Measurements from ENCODE around the gene PRKACB.

PRKACB gene

DNA sequence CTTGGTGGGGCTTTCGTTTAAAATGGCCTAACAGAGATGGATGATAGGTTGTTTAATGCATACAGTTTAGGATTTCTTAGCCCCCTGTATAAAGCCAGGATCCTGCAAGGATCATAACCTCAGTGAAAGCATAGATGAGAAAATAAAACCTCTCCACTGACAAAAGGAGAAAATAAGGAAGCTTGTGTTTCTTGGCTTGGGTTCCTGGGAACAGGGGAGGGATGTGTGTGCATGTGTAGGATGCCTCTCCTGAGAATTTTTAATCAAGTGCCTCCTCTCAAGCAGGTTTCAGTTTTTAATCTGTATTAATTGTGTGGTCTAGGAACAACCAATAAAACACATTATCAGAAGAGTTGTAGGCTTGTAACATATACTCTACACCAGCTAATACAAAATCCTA lies 26.1 kb downstream of the PRKACB start:
- Histone ChIP-seq H3K4me1 (peaks cover 7% of the 10 kb centered on the region; the same call in 1 of the 2 replicates), H3K4me2 (no peak overlapping the region), H3K9ac (no peak overlapping the region), H3K4me3 (no peak overlapping the region), H4K20me1 (no peaks in the 10 kb centered on the region), H3K27ac (no peak overlapping the region), H3K36me3 (no peaks in the 10 kb centered on the region), H3K9me3 (no peaks in the 10 kb centered on the region), H3K27me3 (no peaks in the 10 kb centered on the region)
- TF ChIP-seq Cebpa-rat (IDR thresholded peaks at IDR 0.05): no peak

DNA sequence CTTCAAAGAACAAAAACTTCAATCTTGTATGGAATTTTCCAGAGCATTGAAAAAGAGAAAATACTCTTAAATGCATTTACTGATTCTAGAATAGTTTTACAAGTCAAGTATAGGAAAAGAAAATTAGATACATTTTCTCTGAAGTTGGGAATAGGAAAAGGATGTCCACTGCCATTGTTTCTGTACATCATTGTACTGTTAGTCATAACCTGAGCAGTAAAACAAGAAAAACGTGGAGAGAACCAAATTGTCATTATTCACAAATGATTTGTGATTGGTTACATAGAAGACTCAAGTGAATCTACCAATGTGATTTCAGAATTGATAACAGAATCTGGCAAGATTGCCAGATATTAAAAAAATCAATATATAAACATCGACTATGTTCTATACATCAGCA lies 27.4 kb downstream of the PRKACB start:
- no peak overlapping the region for H3K9ac ChIP-seq
- no peak overlapping the region for H3K4me3 ChIP-seq
- H3K9me3 ChIP-seq: no peaks in the 10 kb centered on the region
- no peaks in the 10 kb centered on the region for H4K20me1 ChIP-seq
- H3K4me1 ChIP-seq: no peaks in the 10 kb centered on the region
- no peaks in the 10 kb centered on the region for H3K27me3 ChIP-seq
- no peaks in the 10 kb centered on the region for H3K36me3 ChIP-seq
- TF ChIP-seq Cebpa-rat (IDR thresholded peaks at IDR 0.05): no peak
- no peak overlapping the region for H3K27ac ChIP-seq
- no peak overlapping the region for H3K4me2 ChIP-seq

DNA sequence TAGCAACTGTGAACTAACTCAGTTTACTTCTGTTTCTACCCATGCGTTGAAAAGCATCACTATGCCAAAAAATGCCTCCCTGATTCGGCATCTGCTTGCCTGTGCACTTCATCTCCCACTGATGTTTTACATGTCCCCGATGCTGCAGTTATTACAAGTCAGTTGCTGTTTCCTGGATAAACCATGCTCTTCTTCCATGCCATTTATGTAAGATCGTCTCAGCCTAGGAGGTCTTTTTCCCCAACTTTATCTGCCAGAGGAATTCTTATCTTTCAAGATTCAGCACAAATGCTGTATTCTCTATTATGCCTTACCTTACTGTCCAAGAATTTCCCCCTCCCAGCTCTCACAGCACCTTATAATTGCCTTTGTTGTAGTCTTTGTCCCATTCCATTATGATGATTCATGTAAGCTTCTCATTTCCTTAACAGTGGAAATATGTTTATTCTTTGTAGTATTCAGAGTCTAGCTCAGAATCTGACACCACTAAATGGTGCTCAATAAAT lies 30.0 kb downstream of the PRKACB start:
- H3K9ac ChIP-seq: no peak overlapping the region
- H3K4me2 ChIP-seq: no peak overlapping the region
- TF ChIP-seq Cebpa-rat (IDR thresholded peaks at IDR 0.05): no peak
- no peaks in the 10 kb centered on the region for H3K9me3 ChIP-seq
- H3K4me1 ChIP-seq: no peaks in the 10 kb centered on the region
- no peaks in the 10 kb centered on the region for H4K20me1 ChIP-seq
- H3K27ac ChIP-seq: no peak overlapping the region
- H3K36me3 ChIP-seq: no peaks in the 10 kb centered on the region
- no peak overlapping the region for H3K4me3 ChIP-seq
- H3K27me3 ChIP-seq: no peaks in the 10 kb centered on the region

DNA sequence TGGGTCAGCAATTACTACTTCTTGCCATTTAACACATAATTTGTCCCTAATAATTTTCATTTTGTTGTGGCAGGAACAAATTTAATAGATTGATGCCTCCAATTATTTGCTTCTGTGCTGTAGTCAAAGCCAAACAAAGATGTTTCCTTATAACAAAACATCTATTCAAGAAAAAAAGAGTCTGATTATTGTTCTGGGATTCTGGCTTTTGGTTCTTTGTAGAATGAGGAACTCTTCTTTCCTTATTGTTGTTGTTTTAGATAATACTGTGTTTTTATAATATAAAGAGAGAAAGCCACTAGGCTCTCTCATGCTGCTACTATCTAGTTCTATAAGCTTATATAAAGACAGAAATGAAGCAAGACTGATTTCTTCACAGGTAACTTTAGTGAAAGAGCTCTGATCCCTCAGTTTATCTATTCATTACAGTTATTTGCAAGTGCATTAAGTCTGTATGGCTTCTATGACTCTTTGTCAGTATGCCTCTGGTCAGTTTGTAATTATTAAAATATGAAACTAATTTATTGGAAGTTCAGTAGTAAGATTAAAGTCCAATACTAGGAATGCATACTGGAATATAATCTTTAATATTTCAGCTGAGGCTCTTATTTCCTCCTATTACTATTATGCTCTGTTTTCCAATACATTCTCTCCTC lies 37.4 kb downstream of the PRKACB start:
- no peak overlapping the region for H3K9ac ChIP-seq
- no peaks in the 10 kb centered on the region for H4K20me1 ChIP-seq
- TF ChIP-seq Cebpa-rat (IDR thresholded peaks at IDR 0.05): no peak
- H3K27me3 ChIP-seq: no peaks in the 10 kb centered on the region
- no peak overlapping the region for H3K4me3 ChIP-seq
- no peaks in the 10 kb centered on the region for H3K9me3 ChIP-seq
- no peak overlapping the region for H3K4me2 ChIP-seq
- no peak overlapping the region for H3K27ac ChIP-seq
- no peaks in the 10 kb centered on the region for H3K36me3 ChIP-seq
- H3K4me1 ChIP-seq: no peaks in the 10 kb centered on the region

DNA sequence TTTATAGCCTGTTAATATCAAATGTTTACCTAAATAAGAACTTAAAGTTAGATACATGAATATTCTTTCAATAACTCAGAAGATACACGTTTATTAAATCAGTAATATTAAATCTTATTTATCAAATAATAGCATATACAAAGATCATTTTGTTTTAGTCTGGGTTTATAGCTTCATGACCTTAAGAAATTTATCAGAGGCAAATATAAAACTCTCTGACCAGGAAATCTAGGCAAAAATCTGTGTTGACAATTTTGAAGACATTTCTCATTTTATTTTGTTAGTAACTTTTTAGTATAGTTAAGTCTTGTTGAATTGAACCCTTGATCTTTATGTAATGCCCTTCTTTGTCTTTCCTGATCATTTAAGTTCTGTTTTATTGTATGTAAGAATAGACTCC lies 46.4 kb downstream of the PRKACB start:
- Histone ChIP-seq H3K27me3 (no peaks in the 10 kb centered on the region), H3K4me1 (no peaks in the 10 kb centered on the region), H3K9me3 (peaks cover 36% of the 10 kb centered on the region), H3K27ac (no peak overlapping the region), H3K4me2 (no peak overlapping the region), H3K4me3 (no peak overlapping the region), H4K20me1 (no peaks in the 10 kb centered on the region), H3K36me3 (peaks cover 24% of the 10 kb centered on the region; the same call in 1 of the 2 replicates), H3K9ac (no peak overlapping the region)
- TF ChIP-seq Cebpa-rat (IDR thresholded peaks at IDR 0.05): no peak

DNA sequence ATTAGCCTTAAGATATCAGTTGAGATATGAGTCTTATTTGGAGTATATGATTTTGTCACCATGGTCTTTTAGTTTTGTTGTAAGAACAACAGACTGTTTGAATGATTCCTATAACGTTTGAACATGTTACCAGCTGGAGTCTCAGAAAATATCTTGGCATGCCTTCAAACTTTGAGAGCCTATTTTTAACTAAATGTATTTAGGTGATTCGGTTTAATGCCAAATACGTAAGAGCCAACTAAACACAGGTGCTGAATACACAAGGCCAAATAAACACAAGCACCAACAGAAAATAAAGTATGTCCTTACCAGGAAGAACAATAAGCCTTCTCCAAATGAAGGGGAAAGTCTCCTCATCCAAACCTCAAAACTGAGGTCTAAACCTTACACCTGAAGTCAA lies 48.6 kb downstream of the PRKACB start:
- Histone ChIP-seq H3K27ac (no peak overlapping the region), H3K9ac (no peak overlapping the region), H3K4me3 (no peak overlapping the region), H3K27me3 (no peaks in the 10 kb centered on the region), H3K4me2 (no peak overlapping the region), H3K4me1 (no peaks in the 10 kb centered on the region), H3K9me3 (peaks cover 36% of the 10 kb centered on the region), H4K20me1 (no peaks in the 10 kb centered on the region), H3K36me3 (peaks cover 24% of the 10 kb centered on the region; the same call in 1 of the 2 replicates)
- no peak for TF ChIP-seq Cebpa-rat (IDR thresholded peaks at IDR 0.05)

DNA sequence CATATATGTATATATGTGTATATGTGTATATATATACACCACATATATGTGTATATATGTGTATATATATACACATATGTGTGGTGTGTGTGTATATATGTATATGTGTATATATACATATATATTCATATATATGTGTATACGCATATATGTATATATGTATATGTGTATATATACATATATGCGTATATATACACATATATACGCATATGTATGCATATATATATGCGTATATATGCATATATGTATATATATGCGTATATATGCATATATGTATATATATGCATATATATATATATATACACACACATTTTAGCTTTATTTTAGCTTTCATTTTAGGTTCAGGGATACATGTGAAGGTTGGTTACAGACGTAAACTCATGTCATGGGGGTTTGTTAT lies 54.8 kb downstream of the PRKACB start:
- Histone ChIP-seq H3K36me3 (peaks cover 15% of the 10 kb centered on the region; the same call in 1 of the 2 replicates), H3K9ac (no peak overlapping the region), H3K9me3 (peaks cover 7% of the 10 kb centered on the region), H3K27me3 (no peaks in the 10 kb centered on the region), H3K27ac (no peak overlapping the region), H3K4me2 (no peak overlapping the region), H3K4me3 (no peak overlapping the region), H4K20me1 (no peaks in the 10 kb centered on the region), H3K4me1 (no peaks in the 10 kb centered on the region)
- no peak for TF ChIP-seq Cebpa-rat (IDR thresholded peaks at IDR 0.05)

DNA sequence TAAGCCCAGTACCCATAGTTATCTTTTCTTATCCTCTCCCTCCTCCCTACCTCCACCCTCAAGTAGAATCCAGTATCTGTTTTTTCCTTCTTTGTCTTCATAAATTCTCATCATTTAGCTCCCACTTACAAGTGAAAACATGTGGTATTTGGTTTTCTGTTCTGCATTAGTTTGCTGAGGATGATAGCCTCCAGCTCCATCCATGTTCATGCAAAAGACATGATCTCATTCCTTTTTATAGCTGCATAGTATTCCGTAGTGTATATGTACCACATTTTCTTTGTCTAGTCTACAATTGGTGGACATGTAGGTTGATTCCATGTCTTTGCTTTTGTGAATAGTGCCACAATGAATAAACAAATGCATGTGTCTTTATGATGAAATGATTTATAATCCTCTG lies 55.2 kb downstream of the PRKACB start:
- TF ChIP-seq Cebpa-rat (IDR thresholded peaks at IDR 0.05): no peak
- Histone ChIP-seq H3K4me2 (no peak overlapping the region), H3K36me3 (peaks cover 13% of the 10 kb centered on the region; the same call in 1 of the 2 replicates)

DNA sequence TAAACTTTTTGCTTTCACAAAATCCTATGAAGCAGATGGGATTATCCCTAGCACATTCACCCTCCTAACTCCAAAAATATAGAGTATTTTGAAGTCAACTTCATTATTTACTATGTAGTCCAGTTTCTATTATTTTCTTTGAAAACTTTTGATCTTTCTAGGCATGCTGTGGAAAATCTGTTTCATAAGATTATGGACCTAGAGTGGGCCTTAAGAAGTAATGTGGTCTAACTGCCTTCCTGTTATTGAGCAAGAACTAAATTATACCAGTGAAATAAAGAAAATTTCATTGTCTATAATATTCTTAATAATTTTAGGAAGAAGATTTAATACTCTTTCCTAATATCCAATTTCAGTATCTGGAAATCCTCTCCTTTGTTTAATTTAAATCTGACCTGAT lies 58.1 kb downstream of the PRKACB start:
- H3K36me3 ChIP-seq: peaks cover 9% of the 10 kb centered on the region; the same call in 1 of the 2 replicates
- TF ChIP-seq Cebpa-rat (IDR thresholded peaks at IDR 0.05): no peak
- no peak overlapping the region for H3K9ac ChIP-seq
- H3K4me3 ChIP-seq: no peak overlapping the region
- no peak overlapping the region for H3K27ac ChIP-seq
- peaks cover 4% of the 10 kb centered on the region; the same call in 1 of the 2 replicates for H3K9me3 ChIP-seq
- H3K4me2 ChIP-seq: no peak overlapping the region
- no peaks in the 10 kb centered on the region for H3K4me1 ChIP-seq
- H3K27me3 ChIP-seq: no peaks in the 10 kb centered on the region
- no peaks in the 10 kb centered on the region for H4K20me1 ChIP-seq

More for the DNA sequence above, 55.2 kb downstream of the PRKACB start:
- Histone ChIP-seq H3K27ac (no peak overlapping the region), H3K9ac (no peak overlapping the region), H3K4me1 (no peaks in the 10 kb centered on the region), H3K4me3 (no peak overlapping the region), H4K20me1 (no peaks in the 10 kb centered on the region), H3K27me3 (no peaks in the 10 kb centered on the region), H3K9me3 (peaks cover 4% of the 10 kb centered on the region; the same call in 1 of the 2 replicates)

DNA sequence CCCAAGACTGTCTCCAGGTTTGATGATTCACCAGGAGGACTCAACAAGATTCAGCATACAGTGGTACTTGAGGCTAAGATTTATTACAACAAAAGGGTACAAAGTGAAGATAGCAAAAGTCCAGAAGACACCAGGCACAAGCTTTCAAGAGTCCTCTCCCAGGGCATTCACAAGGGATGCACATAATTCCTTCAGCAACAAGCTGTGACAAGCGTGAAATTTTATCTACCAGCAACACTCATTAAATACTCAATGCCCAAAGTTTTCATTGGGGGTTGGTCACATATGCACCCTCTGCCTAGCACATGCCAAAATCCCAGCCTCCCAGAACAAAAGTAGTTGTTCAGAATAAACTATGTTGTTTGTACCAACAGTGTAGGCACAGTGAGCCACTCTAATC lies 62.3 kb downstream of the PRKACB start:
- Histone ChIP-seq H3K4me3 (no peak overlapping the region), H4K20me1 (no peaks in the 10 kb centered on the region), H3K9ac (no peak overlapping the region), H3K4me2 (no peak overlapping the region), H3K4me1 (no peaks in the 10 kb centered on the region), H3K27ac (no peak overlapping the region), H3K36me3 (no peaks in the 10 kb centered on the region), H3K9me3 (no peaks in the 10 kb centered on the region), H3K27me3 (no peaks in the 10 kb centered on the region)
- no peak for TF ChIP-seq Cebpa-rat (IDR thresholded peaks at IDR 0.05)
